GM18498 (cell line): ENCODE results near the gene DRICH1.
"Not testable (repeated sequence)": the region's sequence is repeated elsewhere in the genome, so short reads cannot be mapped to it uniquely, and the experiment has no call there.

Source experiments
- ATAC-seq: cut with Tn5 transposase; IDR thresholded peaks from one replicate; pipeline ENCODE4 v1.9.1; 2021; ENCODE audit warnings: mild to moderate bottlenecking, moderate library complexity; ENCODE audit not compliant: unreplicated experiment

The DRICH1 gene

GRCh38 chr22:23603266-23603665 lies 28.9 kb downstream of the DRICH1 start:
- no peak for ATAC-seq

- ATAC-seq = no peak
Measured at GRCh38 chr22:23598805-23599518, 33.2 kb downstream of the DRICH1 start.

GRCh38 chr22:23597576-23598268 lies 34.4 kb downstream of the DRICH1 start:
- not testable (repeated sequence) for ATAC-seq

GRCh38 chr22:23595904-23596303 lies 36.2 kb downstream of the DRICH1 start:
- ATAC-seq = not testable (repeated sequence)

- ATAC-seq = no peak
Measured at GRCh38 chr22:23591846-23592245, 40.3 kb downstream of the DRICH1 start.

- no peak for ATAC-seq
Measured at GRCh38 chr22:23591201-23591791, 40.8 kb downstream of the DRICH1 start.

GRCh38 chr22:23583836-23584235 lies 48.3 kb downstream of the DRICH1 start:
- no peak for ATAC-seq

- ATAC-seq = no peak
Measured at GRCh38 chr22:23583153-23583552, 49.0 kb downstream of the DRICH1 start.

GRCh38 chr22:23581260-23581650 lies 50.9 kb downstream of the DRICH1 start:
- ATAC-seq = no peak

- no peak for ATAC-seq
Measured at GRCh38 chr22:23580576-23581259, 51.4 kb downstream of the DRICH1 start.

- no peak for ATAC-seq
Measured at GRCh38 chr22:23579870-23580575, 52.1 kb downstream of the DRICH1 start, which contains the start of gene IGLL1. Gene IGLL1 (minus strand): TSS chr22:23580290. CDS start chr22:23580190, 100 bp downstream.

- ATAC-seq = no peak
Measured at GRCh38 chr22:23579280-23579679, 52.8 kb downstream of the DRICH1 start.

GRCh38 chr22:23578306-23578705 lies 53.8 kb downstream of the DRICH1 start:
- ATAC-seq = no peak

- ATAC-seq = no peak
Measured at GRCh38 chr22:23576681-23577080, 55.4 kb downstream of the DRICH1 start.

GRCh38 chr22:23575601-23576000 lies 56.5 kb downstream of the DRICH1 start:
- ATAC-seq = no peak

- no peak for ATAC-seq
Measured at GRCh38 chr22:23574877-23575276, 57.2 kb downstream of the DRICH1 start.

GRCh38 chr22:23574371-23574811 lies 57.7 kb downstream of the DRICH1 start:
- ATAC-seq = no peak

- ATAC-seq = not testable (repeated sequence)
Measured at GRCh38 chr22:23573701-23574235, 58.4 kb downstream of the DRICH1 start.

- ATAC-seq = not testable (repeated sequence)
Measured at GRCh38 chr22:23573106-23573505, 59.0 kb downstream of the DRICH1 start.

- ATAC-seq = no peak
Measured at GRCh38 chr22:23571486-23571885, 60.6 kb downstream of the DRICH1 start.
